ENCODE measurements around the gene USH1C.
A peak's percentile ranks its signal among the peaks of the same experiment; 100 is the strongest.

USH1C gene

GRCh38 chr11:17546240-17546639 lies 2.0 kb upstream of the USH1C start:
- no peak for DNase-seq

GRCh38 chr11:17543574-17544180 lies 539 bp downstream of the USH1C start:
- DNase-seq: no peak

- no peak for DNase-seq
Observed at GRCh38 chr11:17543041-17543440, 1.2 kb downstream of the USH1C start.

GRCh38 chr11:17542249-17542648 lies 2.0 kb downstream of the USH1C start:
- no peak for DNase-seq

GRCh38 chr11:17541330-17541885 lies 2.8 kb downstream of the USH1C start:
- DNase-seq: no peak

- DNase-seq: no peak
Observed at GRCh38 chr11:17540807-17541206, 3.4 kb downstream of the USH1C start.

- no peak for DNase-seq
Observed at GRCh38 chr11:17538731-17539130, 5.5 kb downstream of the USH1C start.

GRCh38 chr11:17538054-17538453 lies 6.2 kb downstream of the USH1C start:
- DNase-seq: no peak

GRCh38 chr11:17537261-17537660 lies 7.0 kb downstream of the USH1C start:
- DNase-seq: no peak

GRCh38 chr11:17535488-17535887 lies 8.7 kb downstream of the USH1C start:
- DNase-seq: no peak

GRCh38 chr11:17533778-17534415 lies 10.3 kb downstream of the USH1C start:
- no peak for DNase-seq

GRCh38 chr11:17533341-17533740 lies 10.9 kb downstream of the USH1C start:
- no peak for DNase-seq

GRCh38 chr11:17532784-17533183 lies 11.4 kb downstream of the USH1C start:
- no peak for DNase-seq

- no peak for DNase-seq
Observed at GRCh38 chr11:17531636-17532113, 12.5 kb downstream of the USH1C start.

GRCh38 chr11:17531071-17531600 lies 13.1 kb downstream of the USH1C start:
- no peak for DNase-seq

GRCh38 chr11:17529844-17530185 lies 14.4 kb downstream of the USH1C start:
- no peak for DNase-seq

GRCh38 chr11:17528906-17529843 lies 15.0 kb downstream of the USH1C start:
- no peak for DNase-seq

- DNase-seq: peak in 1 of 2 donors; percentile 46
Observed at GRCh38 chr11:17528181-17528691, 16.0 kb downstream of the USH1C start.

- no peak for DNase-seq
Observed at GRCh38 chr11:17527628-17527995, 16.6 kb downstream of the USH1C start.

- DNase-seq: no peak
Observed at GRCh38 chr11:17526931-17527627, 17.1 kb downstream of the USH1C start.

- no peak for DNase-seq
Observed at GRCh38 chr11:17526326-17526725, 17.9 kb downstream of the USH1C start.

GRCh38 chr11:17525570-17525969 lies 18.6 kb downstream of the USH1C start:
- no peak for DNase-seq
